SK-N-SH treated with all-trans-retinoic acid at 6 μM for 48 hours (cell line): Measurements from ENCODE around the gene PRR18.

Experiments used
- ATAC-seq: fragments of 200-7000 bp; cut with Tn5 transposase; 3 replicates; pipeline ENCODE4 v1.9.1; 2020; ENCODE audit warnings: mild to moderate bottlenecking, moderate library complexity
- ARNTL ChIP-seq: fragments of 450-650 bp; formaldehyde crosslinking; IDR thresholded peaks from 2 replicates; pipeline ENCODE4 v1.5.0; 2020; ENCODE audit warnings: low read depth, mild to moderate bottlenecking, moderate library complexity, borderline replicate concordance
- BACH2 ChIP-seq: fragments of 250-450 bp; sonication (Bioruptor Pico); IDR thresholded peaks from 2 replicates; pipeline ENCODE4 v1.9.0; 2021; ENCODE audit warnings: mild to moderate bottlenecking, borderline replicate concordance
- CREB5 ChIP-seq: fragments of 250-450 bp; sonication (Bioruptor Pico); IDR thresholded peaks from 2 replicates; pipeline ENCODE4 v1.5.1; 2020; ENCODE audit warnings: low read depth, mild to moderate bottlenecking, moderate library complexity
- CSDC2 ChIP-seq: fragments of 250-450 bp; sonication (Bioruptor Pico); IDR thresholded peaks from 2 replicates; pipeline ENCODE4 v1.5.0; 2020; ENCODE audit warnings: mild to moderate bottlenecking, moderate library complexity
- ESRRG ChIP-seq: fragments of 250-450 bp; sonication (Bioruptor Pico); IDR thresholded peaks from 2 replicates; pipeline ENCODE4 v1.6.1; 2021; ENCODE audit warnings: mild to moderate bottlenecking
- GLIS3 ChIP-seq: fragments of 250-450 bp; sonication (Bioruptor Pico); IDR thresholded peaks from 2 replicates; pipeline ENCODE4 v1.5.0; 2020; ENCODE audit warnings: mild to moderate bottlenecking, moderate library complexity
- ISL1 ChIP-seq: fragments of 250-450 bp; sonication (Bioruptor Pico); IDR thresholded peaks from 2 replicates; pipeline ENCODE4 v2.1.2; 2022; ENCODE audit warnings: mild to moderate bottlenecking, moderate library complexity
- OSR1 ChIP-seq: fragments of 250-450 bp; sonication (Bioruptor Pico); IDR thresholded peaks from 2 replicates; pipeline ENCODE4 v1.8.0; 2022; ENCODE audit warnings: moderate library complexity, mild to moderate bottlenecking, inconsistent platforms
- PATZ1 ChIP-seq: fragments of 250-450 bp; sonication (Bioruptor Pico); IDR thresholded peaks from 2 replicates; pipeline ENCODE4 v1.8.0; 2020; ENCODE audit warnings: mild to moderate bottlenecking, moderate library complexity, borderline replicate concordance
- POU6F1 ChIP-seq: fragments of 250-450 bp; sonication (Bioruptor Pico); IDR thresholded peaks from 2 replicates; pipeline ENCODE4 v1.8.0; 2021; ENCODE audit warnings: low read depth, mild to moderate bottlenecking, moderate library complexity, borderline replicate concordance
- PPARA ChIP-seq: fragments of 250-450 bp; sonication (Bioruptor Pico); IDR thresholded peaks from 2 replicates; pipeline ENCODE4 v1.5.0; 2020; ENCODE audit warnings: mild to moderate bottlenecking, borderline replicate concordance
- RARB ChIP-seq: fragments of 250-450 bp; sonication (Bioruptor Pico); IDR thresholded peaks from 2 replicates; pipeline ENCODE4 v1.8.0; 2021; ENCODE audit warnings: mild to moderate bottlenecking, moderate library complexity
- TCF4 ChIP-seq: fragments of 250-450 bp; sonication (Bioruptor Pico); IDR thresholded peaks from 2 replicates; pipeline ENCODE4 v1.8.0; 2021; ENCODE audit warnings: mild to moderate bottlenecking, moderate library complexity, borderline replicate concordance
- TOX ChIP-seq: fragments of 250-450 bp; sonication (Bioruptor Pico); IDR thresholded peaks from 2 replicates; pipeline ENCODE4 v1.8.0; 2021; ENCODE audit warnings: mild to moderate bottlenecking, moderate library complexity, borderline replicate concordance
- TSHZ2 ChIP-seq: fragments of 250-450 bp; sonication (Bioruptor Pico); IDR thresholded peaks from 2 replicates; pipeline ENCODE4 v1.5.0; 2020; ENCODE audit warnings: mild to moderate bottlenecking, moderate library complexity
- ZC3H10 ChIP-seq: fragments of 250-450 bp; sonication (Bioruptor Pico); IDR thresholded peaks from 2 replicates; pipeline ENCODE4 v1.5.1; 2021; ENCODE audit warnings: mild to moderate bottlenecking, moderate library complexity
- ZNF70 ChIP-seq: fragments of 450-650 bp; formaldehyde crosslinking; IDR thresholded peaks from 2 replicates; pipeline ENCODE4 v1.5.0; 2020; ENCODE audit warnings: mild to moderate bottlenecking, moderate library complexity
- ZNF8 ChIP-seq: fragments of 450-650 bp; formaldehyde crosslinking; IDR thresholded peaks from 2 replicates; pipeline ENCODE4 v1.5.0; 2020; ENCODE audit warnings: mild to moderate bottlenecking, moderate library complexity

PRR18 gene

GRCh38 chr6:166285233-166285632, 23.0 kb downstream of the PRR18 start (continued):
- TF ChIP-seq CREB5 (CRISPR knock-in tag) (no peak), ARNTL (no peak), ESRRG (CRISPR knock-in tag) (no peak), ZC3H10 (CRISPR knock-in tag) (no peak), RARB (no peak), TCF4 (CRISPR knock-in tag) (no peak), PPARA (CRISPR knock-in tag) (no peak)

- ATAC-seq = no peak
- TF ChIP-seq RARB = no peak
- TF ChIP-seq BACH2 (CRISPR knock-in tag) = no peak
- TF ChIP-seq TCF4 (CRISPR knock-in tag) = no peak
- no peak for TF ChIP-seq OSR1 (CRISPR knock-in tag)
- no peak for TF ChIP-seq POU6F1 (CRISPR knock-in tag)
Measured at GRCh38 chr6:166284640-166285039, 23.6 kb downstream of the PRR18 start.

GRCh38 chr6:166282394-166283032, 25.7 kb downstream of the PRR18 start:
- no peak; the same call in 2 of the 3 replicates for ATAC-seq
- TF ChIP-seq ZNF70 (no peak), OSR1 (CRISPR knock-in tag) (no peak), GLIS3 (CRISPR knock-in tag) (no peak)

- TF ChIP-seq ZNF8 (CRISPR knock-in tag) = no peak
- TF ChIP-seq POU6F1 (CRISPR knock-in tag) = no peak
- TF ChIP-seq CREB5 (CRISPR knock-in tag) = no peak
- no peak for TF ChIP-seq ISL1 (CRISPR knock-in tag)
- no peak for TF ChIP-seq ZNF70
- no peak for TF ChIP-seq RARB
- TF ChIP-seq CSDC2 (CRISPR knock-in tag) = no peak
- no peak for TF ChIP-seq GLIS3 (CRISPR knock-in tag)
- TF ChIP-seq PATZ1 = no peak
- no peak for TF ChIP-seq OSR1 (CRISPR knock-in tag)
- no peak for TF ChIP-seq TSHZ2 (CRISPR knock-in tag)
- no peak for TF ChIP-seq ESRRG (CRISPR knock-in tag)
- TF ChIP-seq TOX (CRISPR knock-in tag) = no peak
- no peak for ATAC-seq
Measured at GRCh38 chr6:166281104-166281503, 27.1 kb downstream of the PRR18 start.
